ENCODE measurements around the gene UNK.

DNA sequence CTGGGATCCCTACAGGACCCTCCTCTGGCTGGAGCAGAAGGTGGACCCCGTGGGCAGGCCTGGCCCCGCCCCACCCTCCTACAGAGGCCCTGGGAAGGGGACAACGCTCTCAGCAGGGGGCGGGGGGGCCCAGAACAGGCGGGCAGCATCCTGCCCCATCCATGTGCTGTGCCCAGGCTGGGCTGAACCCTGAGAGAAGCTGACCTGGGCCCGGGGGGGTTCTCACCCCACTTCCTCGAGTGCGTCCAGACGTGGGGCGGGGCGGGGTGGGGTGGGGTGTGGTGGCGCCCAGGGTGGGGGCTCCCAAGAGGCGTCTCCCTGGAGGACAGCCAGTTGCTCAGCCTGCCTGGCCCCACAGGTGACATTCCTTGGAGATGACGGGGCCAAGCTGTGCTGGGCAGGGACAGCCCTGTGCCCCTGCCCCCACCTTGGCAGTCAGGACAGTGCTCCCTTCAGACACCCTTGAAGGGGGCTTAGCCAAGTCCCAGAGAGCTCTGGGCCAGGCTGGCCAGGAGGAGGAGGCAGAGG lies 60.0 kb downstream of the UNK start:
- TF ChIP-seq, protein P1, sequence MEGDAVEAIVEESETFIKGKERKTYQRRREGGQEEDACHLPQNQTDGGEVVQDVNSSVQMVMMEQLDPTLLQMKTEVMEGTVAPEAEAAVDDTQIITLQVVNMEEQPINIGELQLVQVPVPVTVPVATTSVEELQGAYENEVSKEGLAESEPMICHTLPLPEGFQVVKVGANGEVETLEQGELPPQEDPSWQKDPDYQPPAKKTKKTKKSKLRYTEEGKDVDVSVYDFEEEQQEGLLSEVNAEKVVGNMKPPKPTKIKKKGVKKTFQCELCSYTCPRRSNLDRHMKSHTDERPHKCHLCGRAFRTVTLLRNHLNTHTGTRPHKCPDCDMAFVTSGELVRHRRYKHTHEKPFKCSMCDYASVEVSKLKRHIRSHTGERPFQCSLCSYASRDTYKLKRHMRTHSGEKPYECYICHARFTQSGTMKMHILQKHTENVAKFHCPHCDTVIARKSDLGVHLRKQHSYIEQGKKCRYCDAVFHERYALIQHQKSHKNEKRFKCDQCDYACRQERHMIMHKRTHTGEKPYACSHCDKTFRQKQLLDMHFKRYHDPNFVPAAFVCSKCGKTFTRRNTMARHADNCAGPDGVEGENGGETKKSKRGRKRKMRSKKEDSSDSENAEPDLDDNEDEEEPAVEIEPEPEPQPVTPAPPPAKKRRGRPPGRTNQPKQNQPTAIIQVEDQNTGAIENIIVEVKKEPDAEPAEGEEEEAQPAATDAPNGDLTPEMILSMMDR (IDR thresholded peaks at IDR 0.05) = no peak
- no peak for TF ChIP-seq POLR2A (IDR thresholded peaks at IDR 0.05)

Data from right lobe of liver (tissue), 4 donors.